Gastrocnemius medialis (tissue), 4 donors: ENCODE data around the gene MEF2C. TPM values are rescaled to one million over a fixed set of nuclear protein-coding genes. Genes with fewer than 3 reads are reported as not detected.

Experiments used
- ATAC-seq, 2 donors: fragments of 150-250 bp; one replicate each; pipeline ENCODE4 v1.9.1; 2016
- DNase-seq, 2 donors: peaks; one replicate each; pipeline ENCODE4 v3.0.0-alpha.2; 2019
- H3K27ac ChIP-seq, 4 donors: fragments of 200-600 bp; sonication (generic); 1 replicate in 1 of 4; 2 replicates in 3 of 4; pipeline ENCODE4 v1.5.1; 2016 to 2018; ENCODE audit warnings: mild to moderate bottlenecking in 2 of 4, moderate library complexity in 1 of 4
- H3K27me3 ChIP-seq, 3 donors: fragments of 200-600 bp; sonication (generic) in 2 of 3; 1 replicate in 1 of 3; 2 replicates in 2 of 3; pipeline versions ENCODE4 v1.5.1 to v1.6.0; 2016 to 2019; ENCODE audit warnings: mild to moderate bottlenecking in 1 of 3, moderate library complexity in 1 of 3
- H3K36me3 ChIP-seq, 2 donors: fragments of 200-600 bp; sonication (generic) in 1 of 2; one replicate each; pipeline ENCODE4 v1.5.1; 2017 to 2018
- H3K4me1 ChIP-seq, 2 donors: fragments of 200-600 bp; sonication (generic) in 1 of 2; one replicate each; pipeline ENCODE4 v1.5.1; 2016 to 2017; ENCODE audit warnings: mild to moderate bottlenecking in 2 of 2
- H3K4me3 ChIP-seq, 4 donors: fragments of 200-600 bp; sonication (generic) in 3 of 4; 1 replicate in 1 of 4; 2 replicates in 3 of 4; pipeline ENCODE4 v1.5.1; 2016 to 2019; ENCODE audit warnings: mild to moderate bottlenecking in 2 of 4
- H3K9me3 ChIP-seq, 3 donors: fragments of 200-600 bp; sonication (generic) in 2 of 3; 1 replicate in 1 of 3; 2 replicates in 2 of 3; pipeline ENCODE4 v1.5.1; 2016 to 2019
- POLR2A ChIP-seq, 2 donors: fragments of 450-650 bp; IDR thresholded peaks; one replicate each; pipeline ENCODE4 v1.6.1; 2017; ENCODE audit warnings: antibody characterized with exemption in 2 of 2, mild to moderate bottlenecking in 2 of 2, moderate library complexity in 2 of 2
- in situ Hi-C, 4 donors: fragments of 200-750 bp; cut with MboI; loops; one replicate each; pipeline versions ENCODE4 v1.15.0 to v1.8.0; 2017; ENCODE audit warnings: low sequenced_read_pairs in 4 of 4
- intact Hi-C: fragments of 100-400 bp; cut with DNase I; formaldehyde crosslinking; loops from one replicate; pipeline ENCODE4 v1.15.1; 2023; ENCODE audit warnings: low total_unique reads
- total RNA-seq, 4 donors: library from RNA; depleted of rRNA; stranded (reverse); fragments of >200 nt; gene quantifications; one replicate each; pipeline versions ENCODE4 v1.1.0 to v1.2.3, GENCODE V29; 2016
- TF ChIP-seq, protein P1 (sequence below), 5 experiments: fragments of 450-650 bp in 3 of 5; fragments of 200-600 bp in 2 of 5; sonication (generic) in 2 of 5; IDR thresholded peaks in 4 of 5; conservative IDR thresholded peaks in 1 of 5; 1 replicate in 4 of 5; 2 replicates in 1 of 5; pipeline ENCODE4 v1.5.1; 2016 to 2019; ENCODE audit warnings: antibody characterized with exemption in 5 of 5, mild to moderate bottlenecking in 3 of 5, moderate library complexity in 3 of 5

MEF2C gene
- 100 to 1,000 TPM in 3 of 4 donors, 10 to 100 TPM in 1; 63.8 to 192 (median 128) TPM for total RNA-seq

DNA sequence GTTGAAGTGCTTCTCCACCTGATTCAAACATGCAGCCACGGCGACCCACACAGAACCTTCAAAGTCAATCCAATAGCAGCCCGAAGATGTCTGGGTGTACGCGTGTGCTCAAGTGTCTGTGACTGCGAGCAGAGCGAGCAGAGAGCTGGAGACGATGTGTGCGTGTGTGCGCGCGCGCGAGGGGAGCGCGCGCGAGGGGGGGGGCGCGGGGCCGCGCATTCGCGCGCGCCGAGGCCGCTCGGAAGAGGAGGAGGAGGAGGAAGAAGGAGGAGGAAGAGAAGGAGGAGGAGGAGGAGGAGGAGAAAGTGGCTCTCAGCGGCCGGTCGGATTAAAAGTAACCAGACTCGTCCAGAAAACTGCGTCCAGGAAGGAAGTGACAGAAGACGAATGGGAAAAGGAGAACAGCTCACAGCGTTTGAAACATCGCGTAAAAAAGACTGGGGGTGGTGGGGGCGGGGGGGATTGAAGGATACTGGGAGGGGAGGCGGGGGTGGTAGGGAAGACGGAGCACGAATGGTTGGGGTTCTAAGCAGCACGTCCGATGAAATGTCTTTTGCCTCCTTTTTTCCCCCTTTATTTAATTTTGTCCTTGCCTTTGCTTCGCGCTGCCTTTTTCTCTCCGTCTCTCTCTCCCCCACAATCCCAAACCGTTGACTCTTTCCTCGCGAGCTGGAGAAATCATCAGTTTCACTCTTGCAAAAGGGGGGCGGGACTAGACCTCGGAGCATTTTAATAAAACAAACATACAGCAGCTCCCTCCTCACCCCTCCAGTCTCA is at the start of gene MEF2C:
MEF2C (minus strand) TSS at position 126 of the 777 bp plus-strand sequence. CDS start 59,396 bp downstream, outside the sequence.
- ATAC-seq (peak; percentile 69 to 73), DNase-seq (peak; percentile 70 to 82)
- intact Hi-C loops = loop anchor here (2.0 to 5.0 kb wide), 3 partner anchors 50 to 1524 kb away; partner anchors contain the start of gene CETN3
- Histone ChIP-seq H3K4me3 (peak within 1 kb of the TSS; percentile 59 to 81 (median 70)), H3K4me1 (peaks cover 46 to 50% of the 10 kb centered on the region in 2 donors), H3K27me3 (no peaks in the 10 kb centered on the region), H3K9me3 (no peaks in the 10 kb centered on the region), H3K36me3 (no peaks in the 10 kb centered on the region), H3K27ac (peak within 1 kb of the TSS; percentile 86 to 96 (median 94))
- in situ Hi-C loops = loop anchor here in 3 of 4 donors (10.0 to 25.0 kb wide), 3 partner anchors 58 to 148 kb away; no protein-coding TSS in a partner anchor
- TF ChIP-seq, protein P1, sequence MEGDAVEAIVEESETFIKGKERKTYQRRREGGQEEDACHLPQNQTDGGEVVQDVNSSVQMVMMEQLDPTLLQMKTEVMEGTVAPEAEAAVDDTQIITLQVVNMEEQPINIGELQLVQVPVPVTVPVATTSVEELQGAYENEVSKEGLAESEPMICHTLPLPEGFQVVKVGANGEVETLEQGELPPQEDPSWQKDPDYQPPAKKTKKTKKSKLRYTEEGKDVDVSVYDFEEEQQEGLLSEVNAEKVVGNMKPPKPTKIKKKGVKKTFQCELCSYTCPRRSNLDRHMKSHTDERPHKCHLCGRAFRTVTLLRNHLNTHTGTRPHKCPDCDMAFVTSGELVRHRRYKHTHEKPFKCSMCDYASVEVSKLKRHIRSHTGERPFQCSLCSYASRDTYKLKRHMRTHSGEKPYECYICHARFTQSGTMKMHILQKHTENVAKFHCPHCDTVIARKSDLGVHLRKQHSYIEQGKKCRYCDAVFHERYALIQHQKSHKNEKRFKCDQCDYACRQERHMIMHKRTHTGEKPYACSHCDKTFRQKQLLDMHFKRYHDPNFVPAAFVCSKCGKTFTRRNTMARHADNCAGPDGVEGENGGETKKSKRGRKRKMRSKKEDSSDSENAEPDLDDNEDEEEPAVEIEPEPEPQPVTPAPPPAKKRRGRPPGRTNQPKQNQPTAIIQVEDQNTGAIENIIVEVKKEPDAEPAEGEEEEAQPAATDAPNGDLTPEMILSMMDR (IDR thresholded peaks at IDR 0.05 in 4 of 5, conservative IDR thresholded peaks at IDR 0.05 in 1 of 5) = no peak
- TF ChIP-seq POLR2A (IDR thresholded peaks at IDR 0.05) = peak; percentile 83

GRCh38 chr5:88932541-88932940 is 49.6 kb upstream of the MEF2C start:
- Histone ChIP-seq H3K4me3 (no peak overlapping the region), H3K36me3 (no peaks in the 10 kb centered on the region), H3K27me3 (no peaks in the 10 kb centered on the region), H3K4me1 (peaks cover 28 to 32% of the 10 kb centered on the region in 2 donors), H3K9me3 (no peaks in the 10 kb centered on the region), H3K27ac (peak overlapping the region in 2 of 4 donors; percentile 12 to 49)
- ATAC-seq (no peak), DNase-seq (no peak)
- in situ Hi-C loops = loop anchor here in 1 of 4 donors (10.0 kb wide), 1 partner anchor 198 kb away; no protein-coding TSS in a partner anchor
- intact Hi-C loops = no loop called here
- TF ChIP-seq, protein P1 (IDR thresholded peaks at IDR 0.05 in 4 of 5, conservative IDR thresholded peaks at IDR 0.05 in 1 of 5) = no peak
- no peak for TF ChIP-seq POLR2A (IDR thresholded peaks at IDR 0.05)

GRCh38 chr5:88930335-88930734 is 47.4 kb upstream of the MEF2C start:
- peak overlapping the region in 2 of 4 donors; percentile 49 to 74 for H3K27ac ChIP-seq

GRCh38 chr5:88929385-88929784 is 46.4 kb upstream of the MEF2C start:
- ATAC-seq = peak; percentile 88 to 93
- in situ Hi-C loops (no loop called here), intact Hi-C loops (no loop called here)
- Histone ChIP-seq H3K4me3 (peak overlapping the region in 3 of 4 donors; percentile 5 to 32 (median 9)), H3K27me3 (no peaks in the 10 kb centered on the region), H3K9me3 (no peaks in the 10 kb centered on the region), H3K27ac (peak overlapping the region; percentile 46 to 74 (median 52)), H3K36me3 (no peaks in the 10 kb centered on the region), H3K4me1 (peaks cover 37 to 39% of the 10 kb centered on the region in 2 donors)
- no peak for TF ChIP-seq POLR2A (IDR thresholded peaks at IDR 0.05)
- TF ChIP-seq, protein P1 (IDR thresholded peaks at IDR 0.05 in 4 of 5, conservative IDR thresholded peaks at IDR 0.05 in 1 of 5) = no peak
- peak; percentile 41 to 54 for DNase-seq

More at GRCh38 chr5:88930335-88930734, 47.4 kb upstream of the MEF2C start:
- H3K9me3 ChIP-seq = no peaks in the 10 kb centered on the region
- ATAC-seq = no peak
- H3K36me3 ChIP-seq = no peaks in the 10 kb centered on the region
- in situ Hi-C loops (loop anchor here in 1 of 4 donors (10.0 kb wide), 1 partner anchor 196 kb away; no protein-coding TSS in a partner anchor), intact Hi-C loops (no loop called here)
- TF ChIP-seq, protein P1 (IDR thresholded peaks at IDR 0.05 in 4 of 5, conservative IDR thresholded peaks at IDR 0.05 in 1 of 5) = no peak
- no peak for TF ChIP-seq POLR2A (IDR thresholded peaks at IDR 0.05)
- H3K27me3 ChIP-seq = no peaks in the 10 kb centered on the region
- no peak for DNase-seq
- no peak overlapping the region for H3K4me3 ChIP-seq
- H3K4me1 ChIP-seq = peaks cover 33 to 35% of the 10 kb centered on the region in 2 donors
